WTC11 (cell line): ENCODE results near the gene SND1.

Experiments
- TF ChIP-seq, protein P1 (sequence below): sonication (generic); formaldehyde crosslinking; IDR thresholded peaks from 2 replicates; pipeline ENCODE4 v1.8.0; 2023; ENCODE audit warnings: missing genetic modification reagents, mild to moderate bottlenecking, borderline replicate concordance
- TF ChIP-seq, protein P2 (sequence below): fragments of 200-600 bp; IDR thresholded peaks from 2 replicates; pipeline ENCODE4 v1.8.0; 2022; ENCODE audit warnings: antibody characterized with exemption
- TF ChIP-seq, protein P3 (sequence below): sonication (generic); formaldehyde crosslinking; IDR thresholded peaks from 2 replicates; pipeline ENCODE4 v1.8.1; 2023; ENCODE audit warnings: mild to moderate bottlenecking, missing genetic modification reagents, moderate library complexity
- TF ChIP-seq, protein P4 (sequence below): fragments of 250-450 bp; sonication (Bioruptor Pico); IDR thresholded peaks from 2 replicates; pipeline ENCODE4 v2.1.2; 2022; ENCODE audit warnings: mild to moderate bottlenecking, moderate library complexity

DNA sequence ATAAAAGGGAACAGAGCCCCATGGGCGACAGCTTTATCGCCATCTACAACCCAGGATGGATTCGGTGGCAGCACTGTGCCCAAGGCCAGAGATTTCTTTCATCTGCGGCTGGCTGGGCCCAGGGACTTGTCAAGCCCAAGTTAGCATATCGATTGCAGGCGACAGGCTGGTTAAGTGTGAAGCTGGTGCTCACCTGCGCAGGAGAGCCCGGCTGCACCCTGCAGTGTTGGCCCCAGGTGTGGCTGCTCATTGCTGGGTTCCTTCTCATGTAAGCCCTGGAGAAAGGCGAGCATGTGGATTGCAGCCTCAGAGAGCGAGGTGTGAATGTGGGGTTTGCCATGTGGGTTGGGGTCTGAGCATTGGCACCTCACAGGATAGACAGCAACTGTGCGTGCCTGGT is 419.8 kb downstream of the SND1 start:
- TF ChIP-seq, protein P1, sequence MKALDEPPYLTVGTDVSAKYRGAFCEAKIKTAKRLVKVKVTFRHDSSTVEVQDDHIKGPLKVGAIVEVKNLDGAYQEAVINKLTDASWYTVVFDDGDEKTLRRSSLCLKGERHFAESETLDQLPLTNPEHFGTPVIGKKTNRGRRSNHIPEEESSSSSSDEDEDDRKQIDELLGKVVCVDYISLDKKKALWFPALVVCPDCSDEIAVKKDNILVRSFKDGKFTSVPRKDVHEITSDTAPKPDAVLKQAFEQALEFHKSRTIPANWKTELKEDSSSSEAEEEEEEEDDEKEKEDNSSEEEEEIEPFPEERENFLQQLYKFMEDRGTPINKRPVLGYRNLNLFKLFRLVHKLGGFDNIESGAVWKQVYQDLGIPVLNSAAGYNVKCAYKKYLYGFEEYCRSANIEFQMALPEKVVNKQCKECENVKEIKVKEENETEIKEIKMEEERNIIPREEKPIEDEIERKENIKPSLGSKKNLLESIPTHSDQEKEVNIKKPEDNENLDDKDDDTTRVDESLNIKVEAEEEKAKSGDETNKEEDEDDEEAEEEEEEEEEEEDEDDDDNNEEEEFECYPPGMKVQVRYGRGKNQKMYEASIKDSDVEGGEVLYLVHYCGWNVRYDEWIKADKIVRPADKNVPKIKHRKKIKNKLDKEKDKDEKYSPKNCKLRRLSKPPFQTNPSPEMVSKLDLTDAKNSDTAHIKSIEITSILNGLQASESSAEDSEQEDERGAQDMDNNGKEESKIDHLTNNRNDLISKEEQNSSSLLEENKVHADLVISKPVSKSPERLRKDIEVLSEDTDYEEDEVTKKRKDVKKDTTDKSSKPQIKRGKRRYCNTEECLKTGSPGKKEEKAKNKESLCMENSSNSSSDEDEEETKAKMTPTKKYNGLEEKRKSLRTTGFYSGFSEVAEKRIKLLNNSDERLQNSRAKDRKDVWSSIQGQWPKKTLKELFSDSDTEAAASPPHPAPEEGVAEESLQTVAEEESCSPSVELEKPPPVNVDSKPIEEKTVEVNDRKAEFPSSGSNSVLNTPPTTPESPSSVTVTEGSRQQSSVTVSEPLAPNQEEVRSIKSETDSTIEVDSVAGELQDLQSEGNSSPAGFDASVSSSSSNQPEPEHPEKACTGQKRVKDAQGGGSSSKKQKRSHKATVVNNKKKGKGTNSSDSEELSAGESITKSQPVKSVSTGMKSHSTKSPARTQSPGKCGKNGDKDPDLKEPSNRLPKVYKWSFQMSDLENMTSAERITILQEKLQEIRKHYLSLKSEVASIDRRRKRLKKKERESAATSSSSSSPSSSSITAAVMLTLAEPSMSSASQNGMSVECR (CRISPR knock-in tag) = no peak
- TF ChIP-seq, protein P2, sequence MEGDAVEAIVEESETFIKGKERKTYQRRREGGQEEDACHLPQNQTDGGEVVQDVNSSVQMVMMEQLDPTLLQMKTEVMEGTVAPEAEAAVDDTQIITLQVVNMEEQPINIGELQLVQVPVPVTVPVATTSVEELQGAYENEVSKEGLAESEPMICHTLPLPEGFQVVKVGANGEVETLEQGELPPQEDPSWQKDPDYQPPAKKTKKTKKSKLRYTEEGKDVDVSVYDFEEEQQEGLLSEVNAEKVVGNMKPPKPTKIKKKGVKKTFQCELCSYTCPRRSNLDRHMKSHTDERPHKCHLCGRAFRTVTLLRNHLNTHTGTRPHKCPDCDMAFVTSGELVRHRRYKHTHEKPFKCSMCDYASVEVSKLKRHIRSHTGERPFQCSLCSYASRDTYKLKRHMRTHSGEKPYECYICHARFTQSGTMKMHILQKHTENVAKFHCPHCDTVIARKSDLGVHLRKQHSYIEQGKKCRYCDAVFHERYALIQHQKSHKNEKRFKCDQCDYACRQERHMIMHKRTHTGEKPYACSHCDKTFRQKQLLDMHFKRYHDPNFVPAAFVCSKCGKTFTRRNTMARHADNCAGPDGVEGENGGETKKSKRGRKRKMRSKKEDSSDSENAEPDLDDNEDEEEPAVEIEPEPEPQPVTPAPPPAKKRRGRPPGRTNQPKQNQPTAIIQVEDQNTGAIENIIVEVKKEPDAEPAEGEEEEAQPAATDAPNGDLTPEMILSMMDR = no peak
- TF ChIP-seq, protein P3, sequence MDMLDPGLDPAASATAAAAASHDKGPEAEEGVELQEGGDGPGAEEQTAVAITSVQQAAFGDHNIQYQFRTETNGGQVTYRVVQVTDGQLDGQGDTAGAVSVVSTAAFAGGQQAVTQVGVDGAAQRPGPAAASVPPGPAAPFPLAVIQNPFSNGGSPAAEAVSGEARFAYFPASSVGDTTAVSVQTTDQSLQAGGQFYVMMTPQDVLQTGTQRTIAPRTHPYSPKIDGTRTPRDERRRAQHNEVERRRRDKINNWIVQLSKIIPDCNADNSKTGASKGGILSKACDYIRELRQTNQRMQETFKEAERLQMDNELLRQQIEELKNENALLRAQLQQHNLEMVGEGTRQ = no peak
- TF ChIP-seq, protein P4, sequence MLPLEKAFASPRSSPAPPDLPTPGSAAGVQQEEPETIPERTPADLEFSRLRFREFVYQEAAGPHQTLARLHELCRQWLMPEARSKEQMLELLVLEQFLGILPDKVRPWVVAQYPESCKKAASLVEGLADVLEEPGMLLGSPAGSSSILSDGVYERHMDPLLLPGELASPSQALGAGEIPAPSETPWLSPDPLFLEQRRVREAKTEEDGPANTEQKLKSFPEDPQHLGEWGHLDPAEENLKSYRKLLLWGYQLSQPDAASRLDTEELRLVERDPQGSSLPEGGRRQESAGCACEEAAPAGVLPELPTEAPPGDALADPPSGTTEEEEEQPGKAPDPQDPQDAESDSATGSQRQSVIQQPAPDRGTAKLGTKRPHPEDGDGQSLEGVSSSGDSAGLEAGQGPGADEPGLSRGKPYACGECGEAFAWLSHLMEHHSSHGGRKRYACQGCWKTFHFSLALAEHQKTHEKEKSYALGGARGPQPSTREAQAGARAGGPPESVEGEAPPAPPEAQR (CRISPR knock-in tag) = no peak
